Measurements from ENCODE around the gene LRRC51.
A peak's percentile ranks its signal among the peaks of the same experiment; 100 is the strongest.

Gene LRRC51

DNA sequence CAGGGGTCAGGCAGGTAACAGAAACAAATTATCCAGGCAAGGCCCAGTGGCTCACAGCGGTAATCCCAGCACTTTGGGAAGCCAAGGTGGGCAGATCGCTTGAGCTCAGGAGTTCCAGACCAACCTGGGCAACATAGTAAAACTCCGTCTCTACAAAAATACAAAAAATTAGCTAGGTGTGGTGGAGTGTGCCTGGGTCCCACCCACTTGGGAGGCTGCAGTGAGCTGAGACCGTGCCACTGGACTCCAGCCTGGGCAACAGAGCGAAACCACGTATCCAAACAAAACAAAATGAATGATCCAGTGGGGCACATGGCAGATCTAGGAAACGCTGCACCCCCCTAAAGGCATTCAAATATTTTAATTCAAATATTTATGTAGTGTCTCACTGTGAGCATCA is 10.2 kb upstream of the LRRC51 start:
- no peak for DNase-seq (ENCODE audit: low read depth in 2 of 2)

DNA sequence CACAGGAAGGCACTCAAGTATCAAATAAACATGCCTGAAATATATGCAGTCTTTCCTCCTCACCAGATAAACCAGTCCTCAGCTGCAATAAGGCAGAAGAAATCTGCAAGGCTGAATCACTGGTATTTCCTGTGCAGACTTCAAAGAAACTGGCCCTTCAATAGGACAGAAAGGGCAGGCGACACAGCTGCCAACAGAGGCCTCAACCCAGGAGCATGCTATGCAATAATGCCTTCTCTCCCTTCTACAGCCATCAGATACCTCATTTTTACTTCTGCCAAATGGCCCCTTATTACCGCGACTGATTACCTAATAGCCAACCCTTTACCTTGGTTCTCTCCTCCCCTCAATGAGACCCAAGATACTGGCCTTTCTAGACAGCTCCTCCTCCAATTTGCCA is 8.3 kb upstream of the LRRC51 start:
- DNase-seq (ENCODE audit: low read depth in 2 of 2) = no peak

DNA sequence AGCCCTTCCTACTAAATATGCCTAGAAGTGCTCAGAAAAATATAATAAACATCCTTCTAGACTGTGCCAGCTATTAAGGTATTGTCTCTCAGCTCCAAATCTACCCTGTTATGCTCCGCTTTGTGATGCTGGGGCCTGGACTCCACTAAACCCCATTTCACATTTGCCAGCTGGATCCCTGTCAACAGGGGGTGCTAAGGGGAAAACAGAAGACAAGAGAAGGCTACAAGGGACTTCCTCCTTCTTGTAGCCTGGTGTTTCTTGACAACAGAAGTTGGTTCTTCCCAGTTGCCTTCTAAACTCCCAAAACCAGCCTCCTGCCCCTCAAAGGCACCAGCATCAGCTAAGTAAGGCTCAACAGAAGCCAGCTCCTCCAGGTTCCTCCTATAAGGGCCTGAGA is 5.5 kb upstream of the LRRC51 start:
- no peak for DNase-seq (ENCODE audit: low read depth in 2 of 2)

DNA sequence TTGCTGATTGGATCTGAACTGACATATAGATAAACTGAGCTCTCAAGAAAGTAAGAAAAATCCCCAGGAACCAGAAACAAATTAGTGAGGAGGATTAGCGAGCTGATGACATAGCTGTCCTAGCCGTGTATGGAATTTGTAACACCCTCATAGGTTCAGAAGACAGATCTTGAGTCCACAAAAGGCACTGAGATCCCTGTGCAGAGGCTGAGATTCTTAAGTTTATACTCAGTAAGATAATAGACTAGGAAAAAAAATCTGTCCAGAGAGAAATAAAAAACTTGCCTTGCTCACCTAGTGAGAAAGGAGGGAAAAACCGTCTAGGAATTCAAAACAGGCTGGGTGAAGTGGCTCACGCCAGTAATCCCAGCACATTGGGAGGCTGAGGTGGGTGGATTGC is 4.9 kb upstream of the LRRC51 start:
- DNase-seq (ENCODE audit: low read depth in 2 of 2) = no peak

DNA sequence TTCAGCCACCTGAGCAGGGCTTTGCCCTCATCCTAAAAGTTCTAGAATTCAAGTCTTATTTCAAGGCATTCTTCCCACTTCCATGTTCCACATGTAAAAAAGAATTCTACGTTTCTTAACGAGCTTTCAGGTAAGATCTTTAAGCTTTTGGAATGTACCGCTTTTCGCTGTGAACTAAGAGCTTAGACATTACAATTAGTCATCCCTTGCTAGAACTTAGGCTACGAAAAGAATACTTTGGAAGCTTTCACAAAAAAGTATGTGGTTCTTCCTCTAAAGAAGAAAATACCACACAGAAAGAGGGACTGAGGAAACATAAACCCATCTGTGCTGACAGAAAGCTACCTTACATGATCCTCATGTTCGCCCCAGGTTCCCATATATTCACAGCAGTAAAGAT is 2.2 kb upstream of the LRRC51 start:
- DNase-seq (ENCODE audit: low read depth in 2 of 2) = no peak

DNA sequence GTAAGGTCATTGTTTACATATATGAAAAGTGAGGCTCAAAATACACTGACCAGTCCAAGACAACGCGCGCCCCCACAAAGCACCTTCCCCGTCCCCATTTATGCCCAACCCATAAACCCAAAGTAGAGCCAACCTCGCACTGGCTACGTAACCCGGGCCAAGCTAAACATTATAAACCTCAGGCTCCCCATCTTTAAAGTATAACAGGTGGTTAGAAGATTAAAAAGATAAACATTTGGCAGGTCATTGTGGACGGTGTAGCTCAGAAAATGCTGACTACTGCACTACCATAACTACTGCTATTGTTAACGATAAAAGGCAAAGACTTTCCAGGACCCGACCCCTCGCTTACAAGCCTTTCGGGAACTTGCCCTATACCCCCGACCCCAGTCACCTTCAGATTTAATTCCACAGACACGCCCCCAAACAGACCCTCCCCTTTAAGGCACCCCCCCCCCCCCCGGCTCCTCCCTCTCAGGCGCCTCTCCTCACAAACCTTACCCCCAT is 778 bp upstream of the LRRC51 start:
- DNase-seq (ENCODE audit: low read depth in 2 of 2) = no peak

DNA sequence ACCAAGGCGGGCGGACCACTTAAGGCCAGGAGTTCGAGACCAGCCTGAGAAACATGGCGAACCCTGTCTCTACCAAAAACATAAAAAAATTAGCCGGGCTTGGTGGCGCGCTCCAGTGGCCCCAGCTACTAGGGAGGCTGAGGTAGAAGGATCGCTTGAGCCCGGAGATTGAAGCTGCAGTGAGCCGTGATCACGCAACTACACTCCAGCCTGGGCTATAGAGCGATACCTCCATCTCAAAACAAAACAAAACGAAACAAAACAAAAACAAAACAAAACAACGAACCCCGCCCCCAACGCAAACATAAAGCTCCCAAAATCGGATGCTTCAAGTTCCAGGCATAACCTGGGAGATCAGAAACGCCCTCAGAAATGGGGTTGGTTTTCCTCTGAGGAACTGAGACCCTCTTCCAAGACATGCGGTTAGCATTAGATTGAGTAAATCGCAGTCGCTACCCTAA is 564 bp downstream of the LRRC51 start:
- no peak for DNase-seq (ENCODE audit: low read depth in 2 of 2)

DNA sequence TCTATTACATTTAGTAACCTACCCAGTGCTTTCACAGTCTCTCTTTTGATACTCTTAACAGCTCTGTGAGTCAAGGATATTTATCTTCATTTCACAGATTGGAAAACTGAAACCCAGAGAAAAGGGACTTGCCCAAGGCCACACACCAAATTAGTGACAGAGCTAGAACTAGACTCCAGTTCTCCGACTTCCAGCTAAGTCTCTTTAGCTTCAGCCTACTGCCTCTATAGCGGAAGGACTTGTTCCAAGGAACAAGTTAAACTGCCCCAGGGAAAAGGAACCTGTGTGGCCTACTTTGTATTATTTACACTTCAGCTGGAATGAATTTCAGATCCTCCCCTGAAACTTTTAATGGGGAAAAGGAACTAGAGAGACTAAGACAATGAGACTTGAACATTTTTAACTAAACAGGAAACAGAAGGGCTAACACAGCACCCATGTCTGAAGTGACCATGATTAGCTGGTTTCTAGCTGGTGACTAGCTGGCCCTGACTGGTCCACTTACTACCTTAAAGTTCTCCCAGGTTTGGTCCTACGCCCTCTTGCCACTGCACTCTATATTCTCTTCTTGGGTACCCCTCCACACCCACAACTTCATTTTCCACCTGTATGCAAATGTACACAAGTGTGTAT is 1.3 kb downstream of the LRRC51 start:
- DNase-seq (ENCODE audit: low read depth in 2 of 2) = no peak

DNA sequence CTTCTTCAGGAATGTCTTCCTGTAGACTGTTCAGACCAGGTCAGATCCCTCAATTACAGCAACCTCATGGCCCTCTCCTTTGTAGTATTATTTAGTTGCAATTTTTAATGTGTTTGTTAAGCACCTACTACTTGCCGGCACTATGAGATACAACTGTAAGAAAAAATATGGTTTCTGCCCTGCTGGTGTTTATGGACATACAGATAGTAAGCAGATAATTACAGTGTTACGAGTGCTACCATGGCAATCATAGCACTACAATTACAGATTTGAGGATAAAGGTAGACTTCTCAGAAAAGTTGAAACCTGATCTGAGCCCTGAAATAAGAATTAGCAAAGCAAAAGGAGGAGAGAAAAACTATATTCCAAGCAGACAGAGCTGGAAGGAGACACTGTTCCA is 2.8 kb downstream of the LRRC51 start:
- DNase-seq (ENCODE audit: low read depth in 2 of 2) = no peak

DNA sequence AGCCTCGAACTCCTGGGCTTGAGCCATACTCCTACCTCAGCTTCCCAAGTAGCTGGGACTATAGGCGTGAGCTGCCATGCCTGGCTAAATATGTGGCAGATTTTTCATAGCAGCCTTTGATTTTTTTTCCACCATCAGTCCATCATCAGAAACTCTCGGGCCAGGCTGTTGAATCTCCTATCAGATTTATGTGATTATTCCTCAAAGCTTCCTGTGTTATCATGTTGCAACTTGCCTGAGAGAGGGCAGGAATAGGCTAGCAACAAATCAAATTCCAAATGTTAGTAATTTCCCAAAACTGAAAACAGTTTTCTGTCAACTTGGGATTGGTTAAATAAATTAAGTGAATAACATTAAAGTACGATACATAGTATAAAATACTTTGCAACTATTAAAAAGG is 3.4 kb downstream of the LRRC51 start:
- DNase-seq (ENCODE audit: low read depth in 2 of 2) = no peak

DNA sequence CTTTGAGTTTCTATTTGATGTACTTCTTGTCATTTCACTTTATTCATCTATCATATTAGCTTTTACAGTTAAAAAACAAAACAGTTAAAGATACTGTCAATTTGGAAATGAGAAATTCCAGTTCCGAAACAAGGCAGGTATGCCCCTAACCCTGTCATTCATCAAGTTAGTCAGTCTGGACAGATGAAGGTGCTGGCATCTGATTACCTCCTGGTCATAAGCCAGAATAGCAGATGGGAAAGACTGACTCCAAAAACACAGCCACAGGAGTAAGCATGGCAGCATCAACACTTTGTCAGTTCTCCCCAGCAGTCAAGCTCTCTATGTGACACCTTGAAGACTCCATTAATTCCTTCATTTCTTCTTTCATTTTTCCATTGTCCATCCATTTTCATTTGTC is 4.3 kb downstream of the LRRC51 start:
- DNase-seq (ENCODE audit: low read depth in 2 of 2) = no peak

DNA sequence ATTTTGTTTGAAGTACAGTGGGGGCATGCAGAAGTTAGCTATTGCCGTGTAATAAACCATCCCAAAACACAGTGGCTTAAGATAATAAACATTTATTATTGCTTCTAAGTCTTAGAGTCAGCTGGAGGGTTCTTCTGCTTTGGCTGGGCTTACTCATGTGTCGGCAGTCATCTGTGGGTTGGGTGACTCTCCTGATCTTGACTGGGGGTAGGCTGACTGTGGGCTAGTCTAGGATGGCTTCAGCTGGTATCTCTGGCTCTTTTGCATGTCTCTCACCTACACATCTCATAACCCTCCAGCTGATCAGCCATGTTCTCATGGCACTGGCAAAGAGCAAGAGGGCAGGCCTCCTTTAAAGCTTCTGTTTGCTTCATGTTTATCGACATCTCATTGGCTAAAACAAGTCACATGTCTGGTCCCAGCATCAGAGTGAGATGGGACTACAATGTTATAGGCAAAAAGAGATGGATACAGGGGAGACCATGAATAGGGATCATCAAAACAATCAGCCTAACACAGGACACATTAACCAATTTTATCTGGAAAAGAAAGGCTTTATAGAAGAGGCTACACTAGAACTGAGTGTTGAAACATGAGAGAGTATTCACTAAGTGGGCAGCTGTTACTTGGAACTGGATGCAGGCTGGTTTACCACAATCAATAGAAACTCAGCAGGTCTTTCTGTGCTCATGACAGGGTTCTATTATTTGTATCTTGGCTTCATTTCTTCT is 5.1 kb downstream of the LRRC51 start:
- no peak for DNase-seq (ENCODE audit: low read depth in 2 of 2)

DNA sequence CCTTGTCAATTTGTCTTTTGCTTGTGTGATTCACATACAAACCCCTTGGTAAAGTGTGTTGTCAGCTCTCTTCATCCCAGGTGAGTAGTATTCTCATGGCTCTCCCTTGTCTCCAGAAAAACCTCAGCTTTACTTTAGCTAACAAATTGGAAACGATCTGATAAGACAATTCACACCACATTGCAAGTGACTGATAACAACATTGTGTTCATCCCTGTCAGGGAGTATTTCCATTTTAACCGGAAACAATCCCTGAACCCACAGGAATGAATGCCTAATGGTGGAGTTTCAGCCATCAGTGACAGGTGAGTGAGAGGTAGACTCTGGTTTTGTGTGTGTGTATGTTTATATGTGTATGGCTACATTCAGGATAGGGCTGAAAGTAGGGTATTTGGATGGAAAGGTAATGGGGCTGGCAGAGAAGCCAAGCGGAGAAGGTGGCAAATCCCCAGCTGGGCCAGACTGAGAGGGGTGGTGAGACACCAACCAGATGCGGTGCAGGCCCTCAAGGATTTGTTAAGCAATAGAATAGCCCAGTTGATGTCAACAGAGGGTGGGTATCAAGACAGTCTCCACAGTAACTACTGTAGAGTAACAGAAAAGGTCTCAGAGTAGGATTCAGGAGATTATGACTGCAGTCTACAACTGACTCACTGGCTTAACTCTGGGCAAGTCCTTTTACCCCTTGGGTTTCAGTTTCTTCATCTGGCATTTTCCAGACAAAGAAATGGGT is 7.6 kb downstream of the LRRC51 start:
- no peak for DNase-seq (ENCODE audit: low read depth in 2 of 2)

DNA sequence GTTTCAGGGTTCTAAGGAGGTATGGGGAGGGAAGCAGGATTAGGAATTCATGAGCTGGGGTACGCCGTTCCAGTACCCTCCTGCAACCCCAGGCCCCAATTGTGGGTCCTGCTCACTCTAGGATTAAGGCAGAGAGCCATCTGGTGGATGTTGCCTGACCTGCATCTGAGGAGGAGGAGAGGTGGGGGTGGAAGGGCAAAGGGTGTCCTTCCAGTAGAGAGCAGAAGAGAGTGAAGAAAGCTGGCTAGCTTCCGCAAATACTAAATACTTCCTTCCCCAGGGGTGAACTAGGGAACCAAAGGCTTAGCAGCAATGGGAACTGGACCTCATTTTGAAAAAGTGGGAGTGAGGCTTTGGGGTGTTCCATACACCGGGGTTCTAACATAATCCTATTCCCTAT is 10.6 kb downstream of the LRRC51 start:
- peak; percentile 43 to 55 for DNase-seq (ENCODE audit: low read depth in 2 of 2)

DNA sequence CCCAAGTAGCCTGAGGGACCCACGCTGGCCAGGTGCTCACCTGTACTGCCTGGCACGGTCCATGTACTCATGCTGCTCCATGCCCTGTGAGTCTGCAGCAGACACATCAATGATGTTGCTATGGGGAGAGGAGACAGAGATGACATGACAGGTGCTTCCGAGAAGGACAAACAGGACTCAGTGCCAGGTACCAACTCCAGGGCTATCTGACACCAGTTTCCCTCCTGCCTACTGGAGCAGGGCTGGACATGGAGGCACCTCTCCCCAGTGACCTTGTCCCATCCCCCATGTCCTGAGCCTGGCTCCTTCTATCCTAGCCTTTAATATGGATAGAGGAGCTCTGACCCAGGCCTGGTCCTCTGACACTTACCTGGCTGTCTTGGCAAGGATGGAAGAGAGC is 18.1 kb downstream of the LRRC51 start:
- DNase-seq (ENCODE audit: low read depth in 2 of 2) = no peak

DNA sequence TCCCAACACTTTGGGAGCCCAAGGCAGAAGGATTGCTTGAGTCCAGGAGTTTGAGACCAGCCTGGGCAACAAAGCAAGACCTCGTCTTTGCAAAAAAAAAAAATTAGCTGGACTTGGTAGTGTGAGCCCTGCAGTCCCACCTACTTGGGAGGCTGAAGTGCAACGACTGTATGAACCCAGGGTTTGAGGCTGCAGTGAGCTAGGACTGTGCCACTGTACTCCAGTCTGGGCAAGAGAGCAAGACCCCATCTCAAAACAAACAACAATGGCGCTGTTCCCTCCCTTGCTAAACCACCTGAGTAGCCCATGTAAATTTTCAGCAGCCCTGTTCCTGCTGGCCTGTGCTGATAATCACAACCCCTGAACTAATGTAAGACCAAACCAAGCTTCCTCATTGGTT is 19.4 kb downstream of the LRRC51 start:
- DNase-seq (ENCODE audit: low read depth in 2 of 2) = no peak

DNA sequence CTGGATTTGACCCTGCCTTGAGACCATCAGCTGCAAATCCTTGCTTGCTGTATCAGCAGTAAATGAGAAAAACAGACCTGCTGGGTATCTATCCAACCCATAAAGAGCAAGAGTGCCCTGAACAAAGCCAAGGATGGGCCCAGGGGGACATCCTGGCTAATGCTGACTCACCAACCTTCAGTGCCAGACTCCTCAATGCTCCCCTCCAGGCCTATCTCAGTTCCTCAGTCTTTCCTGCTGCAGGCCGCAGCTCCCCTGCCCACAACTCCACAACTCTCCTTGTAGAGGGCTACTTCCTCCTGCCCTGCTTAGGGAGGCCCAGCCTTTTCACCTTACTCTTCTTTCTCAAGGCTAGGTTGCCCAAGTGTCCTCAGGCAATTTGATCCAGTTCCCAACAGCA is 19.8 kb downstream of the LRRC51 start:
- DNase-seq (ENCODE audit: low read depth in 2 of 2) = no peak

DNA sequence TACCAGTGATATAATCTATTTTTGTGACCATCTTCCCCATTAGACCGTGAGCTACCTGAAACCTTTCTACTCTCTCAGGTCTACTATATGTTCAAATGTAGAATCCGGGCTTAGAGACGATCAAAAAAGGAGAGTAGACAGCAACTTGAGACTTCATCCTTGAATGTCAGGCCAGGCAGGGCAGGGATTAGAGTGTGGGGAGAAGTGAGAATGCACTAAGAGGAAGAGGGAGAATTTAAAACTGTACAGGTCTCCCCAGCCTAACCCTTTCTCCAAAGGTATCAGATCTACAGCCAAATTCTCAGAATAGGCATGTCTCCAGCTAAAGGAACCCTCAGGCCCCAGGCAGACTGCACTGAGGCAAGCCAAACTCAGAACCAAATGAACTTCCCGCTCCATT is 21.5 kb downstream of the LRRC51 start:
- DNase-seq (ENCODE audit: low read depth in 2 of 2) = no peak

DNA sequence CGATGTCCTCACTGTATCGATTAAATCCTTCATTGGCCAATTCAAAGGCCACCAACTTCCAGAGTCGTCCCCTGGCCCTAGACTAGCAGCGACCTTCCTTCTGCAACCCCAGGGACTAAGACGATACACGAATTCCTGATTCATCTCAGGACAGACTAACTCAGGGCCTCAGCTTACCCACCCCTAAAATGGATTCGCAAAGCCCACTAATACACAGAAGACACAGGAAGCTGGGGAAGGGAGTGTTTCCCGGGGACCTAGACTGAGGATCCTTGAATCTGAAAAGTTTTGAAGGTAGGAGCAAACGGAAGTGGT is 21.9 kb downstream of the LRRC51 start:
- no peak for DNase-seq (ENCODE audit: low read depth in 2 of 2)

DNA sequence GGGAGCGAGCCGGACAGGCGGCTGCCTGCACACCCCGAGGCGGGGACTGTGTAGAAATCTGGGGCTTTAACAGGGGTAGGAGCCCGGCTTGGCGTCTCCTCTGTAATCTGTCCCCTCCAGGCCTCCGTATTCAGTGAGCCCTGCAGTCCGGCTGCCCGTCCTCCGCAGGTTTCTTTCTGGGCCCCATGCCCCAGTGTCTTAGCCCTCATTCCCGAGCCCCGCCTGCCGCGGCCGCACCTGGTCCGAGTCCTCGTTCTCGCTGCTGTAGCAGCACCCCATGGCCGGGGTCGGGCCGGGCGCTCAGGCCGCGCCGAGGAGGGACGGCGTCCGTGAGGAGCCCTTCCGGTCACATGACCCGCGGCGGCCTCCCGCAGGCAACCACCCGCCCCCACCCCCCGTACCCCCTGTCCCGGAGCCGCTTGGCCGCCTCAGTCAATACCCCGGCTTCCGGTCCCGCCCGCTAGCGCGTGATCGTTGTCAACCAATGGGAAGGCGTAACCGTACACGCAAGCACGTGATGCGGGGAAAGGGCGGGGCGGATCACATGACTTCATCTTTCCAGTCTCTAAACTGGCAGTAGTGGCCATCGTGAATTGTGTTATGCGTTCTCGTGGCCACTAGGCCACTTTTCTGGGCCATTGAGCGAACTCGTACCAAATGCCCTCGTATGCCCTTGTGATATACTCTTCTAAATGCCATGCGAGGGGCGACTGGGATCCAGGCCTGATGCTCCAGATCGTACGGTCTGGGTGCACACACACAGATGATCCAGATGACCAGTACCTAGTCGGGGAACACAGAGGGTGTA is 22.5 kb downstream of the LRRC51 start, which contains the start of gene LAMTOR1:
TSS of gene LAMTOR1 (minus strand) at position 352 of the 808 bp plus-strand sequence. CDS start at position 279, 73 bp downstream.
- peak; percentile 94 to 97 for DNase-seq (ENCODE audit: low read depth in 2 of 2)

DNA sequence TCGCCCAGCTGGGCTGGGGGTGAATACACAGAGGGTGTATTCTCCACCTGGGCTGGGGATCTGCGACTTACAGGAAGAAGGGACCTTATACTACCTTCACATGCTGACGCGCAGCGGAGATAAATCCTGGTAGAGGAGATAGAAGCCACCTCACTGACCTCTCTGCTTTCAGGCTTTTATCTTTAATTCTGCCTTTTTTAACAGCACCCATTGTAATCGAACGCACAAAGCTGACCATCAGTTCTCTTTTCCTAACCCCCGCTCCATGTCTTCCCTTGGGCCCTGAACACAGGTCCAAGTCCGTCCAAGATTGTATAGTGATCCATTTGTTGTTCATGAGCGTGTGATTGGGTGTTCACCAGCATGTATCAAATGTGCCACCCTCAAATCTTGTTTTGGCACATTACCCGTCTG is 23.1 kb downstream of the LRRC51 start:
- DNase-seq (ENCODE audit: low read depth in 2 of 2) = no peak

DNA sequence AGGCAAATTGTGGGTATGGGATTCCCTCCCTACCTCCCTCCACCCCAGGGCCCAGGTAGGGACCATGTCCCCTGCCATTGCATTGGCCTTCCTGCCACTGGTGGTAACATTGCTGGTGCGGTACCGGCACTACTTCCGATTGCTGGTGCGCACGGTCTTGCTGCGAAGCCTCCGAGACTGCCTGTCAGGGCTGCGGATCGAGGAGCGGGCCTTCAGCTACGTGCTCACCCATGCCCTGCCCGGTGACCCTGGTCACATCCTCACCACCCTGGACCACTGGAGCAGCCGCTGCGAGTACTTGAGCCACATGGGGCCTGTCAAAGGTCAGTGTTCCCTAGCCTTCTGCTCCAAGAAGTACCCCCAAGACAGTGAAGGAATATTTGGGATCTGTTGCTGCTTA is 25.2 kb downstream of the LRRC51 start, which contains the start of gene TOMT:
TSS of gene TOMT (plus strand) at position 37 of the 400 bp plus-strand sequence. CDS start at position 65, 28 bp downstream.
- no peak for DNase-seq (ENCODE audit: low read depth in 2 of 2)

Measured in activated CD4-positive, alpha-beta T cell treated with anti-CD3 and anti-CD28 coated beads for 24 hours (primary cell).